Thoracic aorta (tissue), 2 donors: ENCODE data around the gene EVI5L. TPM values are rescaled to one million over a fixed set of nuclear protein-coding genes. Genes with fewer than 3 reads are reported as not detected.

ENCODE experiments used
- ATAC-seq: fragments of 150-250 bp; one replicate; pipeline ENCODE4 v1.8.0; 2017; ENCODE audit warnings: low read depth; ENCODE audit not compliant: insufficient number of reproducible peaks, low FRiP score
- DNase-seq: peaks from one replicate; pipeline ENCODE4 v3.0.0-alpha.2; 2020; ENCODE audit warnings: low spot score
- H3K27ac ChIP-seq, 2 donors: fragments of 200-600 bp; sonication (generic); 1 replicate in 1 of 2; 2 replicates in 1 of 2; pipeline ENCODE4 v1.5.1; 2016; ENCODE audit warnings: mild to moderate bottlenecking in 2 of 2, moderate library complexity in 2 of 2
- H3K27me3 ChIP-seq: fragments of 200-600 bp; sonication (generic); replicated peaks from 2 replicates; pipeline ENCODE4 v1.6.0; 2016; ENCODE audit warnings: mild to moderate bottlenecking; ENCODE audit not compliant: insufficient read depth
- H3K36me3 ChIP-seq: fragments of 200-600 bp; sonication (generic); one replicate; pipeline ENCODE4 v1.5.1; 2016
- H3K4me1 ChIP-seq, 2 donors: fragments of 200-600 bp; sonication (generic); 1 replicate in 1 of 2; 2 replicates in 1 of 2; pipeline versions ENCODE4 v1.5.1 to v1.6.0; 2016; ENCODE audit warnings: low read depth in 2 of 2, mild to moderate bottlenecking in 1 of 2; ENCODE audit not compliant: control insufficient read depth in 1 of 2
- H3K4me3 ChIP-seq: fragments of 200-600 bp; sonication (generic); 2 replicates; pipeline ENCODE4 v1.5.1; 2016; ENCODE audit warnings: mild to moderate bottlenecking
- H3K9me3 ChIP-seq: fragments of 200-600 bp; sonication (generic); 2 replicates; pipeline ENCODE4 v1.5.1; 2016
- total RNA-seq, 2 donors: library from RNA; depleted of rRNA; stranded (reverse); fragments of >200 nt; gene quantifications; one replicate each; pipeline versions ENCODE4 v1.1.0 to v1.2.3, GENCODE V29; 2016
- TF ChIP-seq, protein P1 (sequence below): fragments of 200-600 bp; sonication (generic); IDR thresholded peaks from one replicate; pipeline ENCODE4 v1.5.1; 2019; ENCODE audit warnings: antibody characterized with exemption

Gene EVI5L
- total RNA-seq, 2 donors from 2014 or later: 12.1 to 16.8 TPM

DNA sequence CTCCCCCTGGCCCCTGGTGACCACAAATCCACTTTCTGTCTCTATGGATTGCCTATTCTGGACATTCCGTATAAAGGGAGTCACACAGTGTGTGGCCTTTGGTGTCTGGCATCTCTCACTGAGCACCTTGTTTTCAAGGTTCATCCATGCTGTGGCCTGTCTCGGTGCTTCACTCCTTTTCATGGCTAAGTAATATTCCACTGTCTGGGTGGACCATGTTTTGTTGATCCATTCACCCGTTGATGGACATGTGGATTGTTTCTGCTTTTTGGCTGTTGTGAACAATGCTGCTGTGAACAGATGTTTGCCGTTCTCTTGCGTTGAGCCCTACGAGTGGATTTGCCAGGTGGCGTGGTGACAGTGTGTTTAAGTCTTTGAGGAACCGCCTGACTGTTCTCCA, 10.6 kb downstream of the EVI5L start:
- Histone ChIP-seq H3K27ac (no peak overlapping the region), H3K4me1 (no peaks in the 10 kb centered on the region), H3K27me3 (no peaks in the 10 kb centered on the region), H3K4me3 (no peak overlapping the region), H3K9me3 (no peaks in the 10 kb centered on the region), H3K36me3 (no peaks in the 10 kb centered on the region)
- DNase-seq: no peak
- TF ChIP-seq, protein P1, sequence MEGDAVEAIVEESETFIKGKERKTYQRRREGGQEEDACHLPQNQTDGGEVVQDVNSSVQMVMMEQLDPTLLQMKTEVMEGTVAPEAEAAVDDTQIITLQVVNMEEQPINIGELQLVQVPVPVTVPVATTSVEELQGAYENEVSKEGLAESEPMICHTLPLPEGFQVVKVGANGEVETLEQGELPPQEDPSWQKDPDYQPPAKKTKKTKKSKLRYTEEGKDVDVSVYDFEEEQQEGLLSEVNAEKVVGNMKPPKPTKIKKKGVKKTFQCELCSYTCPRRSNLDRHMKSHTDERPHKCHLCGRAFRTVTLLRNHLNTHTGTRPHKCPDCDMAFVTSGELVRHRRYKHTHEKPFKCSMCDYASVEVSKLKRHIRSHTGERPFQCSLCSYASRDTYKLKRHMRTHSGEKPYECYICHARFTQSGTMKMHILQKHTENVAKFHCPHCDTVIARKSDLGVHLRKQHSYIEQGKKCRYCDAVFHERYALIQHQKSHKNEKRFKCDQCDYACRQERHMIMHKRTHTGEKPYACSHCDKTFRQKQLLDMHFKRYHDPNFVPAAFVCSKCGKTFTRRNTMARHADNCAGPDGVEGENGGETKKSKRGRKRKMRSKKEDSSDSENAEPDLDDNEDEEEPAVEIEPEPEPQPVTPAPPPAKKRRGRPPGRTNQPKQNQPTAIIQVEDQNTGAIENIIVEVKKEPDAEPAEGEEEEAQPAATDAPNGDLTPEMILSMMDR: no peak
- no peak for ATAC-seq

DNA sequence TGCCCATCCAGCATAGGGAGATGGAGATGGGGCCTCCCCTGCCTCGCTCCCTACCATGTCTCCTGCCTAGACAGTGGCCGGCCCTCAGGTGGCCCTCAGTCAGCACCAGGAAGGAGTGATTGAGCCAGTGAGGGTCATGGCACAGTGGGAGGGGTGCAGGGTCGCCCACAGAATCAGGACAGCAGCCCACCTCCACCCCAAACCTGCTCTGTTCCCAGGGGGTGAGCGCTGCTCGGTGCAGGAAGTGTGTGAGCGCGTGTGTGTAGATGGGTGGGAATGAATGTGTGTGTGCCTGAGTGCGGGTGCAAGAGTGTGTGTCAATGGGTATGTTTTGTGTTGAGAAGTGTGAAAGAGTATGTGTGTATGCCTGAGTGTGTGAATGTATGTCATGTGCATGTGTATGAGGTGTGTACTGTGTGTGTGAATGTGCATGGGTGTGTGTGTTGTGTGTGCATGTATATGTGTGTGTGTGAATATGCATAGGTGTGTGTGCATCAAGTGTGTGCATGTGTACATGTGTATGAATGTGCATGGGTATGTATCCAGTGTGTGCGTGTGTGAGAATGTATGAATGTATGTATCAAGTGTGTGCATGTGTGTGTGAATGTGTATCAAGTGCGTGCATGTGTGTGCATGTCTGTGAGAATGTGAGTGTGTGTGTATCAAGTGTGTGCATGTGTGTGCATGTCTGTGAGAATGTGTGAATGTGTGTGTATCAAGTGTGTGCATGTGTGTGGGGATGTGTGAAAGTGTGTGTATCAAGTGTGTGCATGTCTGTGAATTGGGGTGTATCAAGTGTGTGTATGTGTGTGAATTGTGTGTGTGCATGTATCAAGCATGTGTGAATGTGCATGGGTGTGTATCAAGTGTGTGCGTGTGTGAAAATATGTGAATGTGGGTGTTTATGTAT, 12.0 kb downstream of the EVI5L start:
- Histone ChIP-seq H3K36me3 (no peaks in the 10 kb centered on the region), H3K27ac (no peak overlapping the region), H3K4me1 (no peaks in the 10 kb centered on the region), H3K27me3 (no peaks in the 10 kb centered on the region), H3K9me3 (no peaks in the 10 kb centered on the region), H3K4me3 (no peak overlapping the region)
- TF ChIP-seq, protein P1: no peak
- ATAC-seq: no peak
- no peak for DNase-seq

DNA sequence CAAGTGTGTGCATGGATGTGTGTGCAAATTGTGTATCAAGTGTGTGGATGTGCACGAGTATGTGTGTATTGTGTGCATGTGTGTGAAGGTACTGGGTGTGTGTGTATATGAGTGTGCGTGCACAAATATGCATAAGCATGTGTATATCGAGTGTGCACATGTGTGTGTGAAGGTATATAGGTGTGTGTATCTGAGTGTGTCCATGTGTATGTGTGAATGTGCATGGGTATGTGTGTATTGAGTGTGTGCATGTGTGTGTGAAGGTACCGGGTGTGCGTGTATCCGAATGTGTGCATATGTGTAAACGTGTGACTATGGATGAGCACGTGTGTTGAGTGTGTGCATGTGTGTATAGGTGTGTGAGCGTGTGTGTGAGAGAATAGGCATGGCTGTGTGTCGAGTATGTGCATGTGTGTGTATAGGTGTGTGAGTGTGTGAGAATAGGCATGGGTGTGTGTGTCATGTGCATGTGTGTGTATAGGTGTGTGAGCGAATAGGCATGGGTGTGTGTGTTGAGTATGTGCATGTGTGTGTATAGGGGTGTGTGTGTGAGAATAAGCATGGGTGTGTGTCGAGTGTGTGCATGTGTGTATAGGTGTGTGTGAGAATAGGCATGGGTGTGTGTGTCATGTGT, 12.8 kb downstream of the EVI5L start:
- H3K4me3 ChIP-seq: no peak overlapping the region
- H3K27me3 ChIP-seq: no peaks in the 10 kb centered on the region
- no peaks in the 10 kb centered on the region for H3K36me3 ChIP-seq
- H3K9me3 ChIP-seq: no peaks in the 10 kb centered on the region
- no peak overlapping the region for H3K27ac ChIP-seq
- ATAC-seq: no peak
- DNase-seq: no peak
- TF ChIP-seq, protein P1: no peak
- no peaks in the 10 kb centered on the region for H3K4me1 ChIP-seq

DNA sequence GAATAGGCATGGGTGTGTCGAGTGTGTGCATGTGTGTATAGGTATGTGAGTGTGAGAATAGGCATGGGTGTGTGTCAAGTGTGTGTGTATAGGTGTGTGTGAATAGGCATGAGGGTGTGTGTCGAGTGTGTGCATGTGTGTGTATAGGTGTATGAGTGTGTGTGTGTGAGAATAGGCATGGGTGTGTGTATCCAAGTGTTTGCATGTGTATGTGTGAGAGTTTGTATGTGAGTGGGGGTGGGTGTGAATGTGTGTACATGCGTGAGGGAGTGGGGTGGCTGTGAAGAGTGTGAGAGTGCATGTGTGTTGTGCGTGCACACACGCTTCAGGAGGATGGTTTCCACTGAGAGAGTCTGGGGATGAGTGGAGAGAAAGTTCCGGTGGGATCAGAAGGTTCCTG, 13.5 kb downstream of the EVI5L start:
- Histone ChIP-seq H3K4me1 (no peaks in the 10 kb centered on the region), H3K36me3 (no peaks in the 10 kb centered on the region), H3K27me3 (no peaks in the 10 kb centered on the region), H3K9me3 (no peaks in the 10 kb centered on the region), H3K4me3 (no peak overlapping the region), H3K27ac (no peak overlapping the region)
- DNase-seq (no peak), ATAC-seq (no peak)
- TF ChIP-seq, protein P1: no peak

DNA sequence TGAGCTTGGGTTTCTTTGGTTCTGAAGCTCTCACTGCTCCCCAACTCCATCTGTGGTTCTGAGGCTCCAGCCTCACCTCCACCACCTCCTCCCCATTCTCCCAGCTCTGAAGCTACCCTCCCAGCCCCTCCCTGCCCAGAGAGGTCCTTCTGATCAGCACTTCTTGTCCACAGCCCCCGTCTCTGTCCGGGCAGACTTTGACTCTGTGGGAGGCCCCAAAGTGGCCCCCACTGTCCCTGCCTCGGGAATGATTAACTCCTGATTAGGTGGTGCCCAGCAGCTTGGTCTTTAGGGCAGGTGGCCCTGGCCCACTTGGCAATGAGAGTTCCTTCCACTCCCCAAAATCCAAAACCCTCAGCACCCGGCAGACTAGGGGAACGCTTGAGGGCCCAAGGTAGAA, 14.4 kb downstream of the EVI5L start:
- DNase-seq: no peak
- no peaks in the 10 kb centered on the region for H3K36me3 ChIP-seq
- H3K27me3 ChIP-seq: no peaks in the 10 kb centered on the region
- ATAC-seq: no peak
- no peak overlapping the region for H3K4me3 ChIP-seq
- no peaks in the 10 kb centered on the region for H3K4me1 ChIP-seq
- H3K27ac ChIP-seq: no peak overlapping the region
- TF ChIP-seq, protein P1: no peak
- no peaks in the 10 kb centered on the region for H3K9me3 ChIP-seq
